ENCODE results near the gene PI4KA.
"Not testable (repeated sequence)": the region's sequence is repeated elsewhere in the genome, so short reads cannot be mapped to it uniquely, and the experiment has no call there.

Gene PI4KA

GRCh38 chr22:20858615-20859416 is at the start of gene PI4KA, which contains the start of gene SNAP29:
PI4KA (minus strand) TSS chr22:20858811; CDS start chr22:20858725, 86 bp downstream.
SNAP29 (plus strand) TSS chr22:20859007; CDS start chr22:20859111, 104 bp downstream.
- DNase-seq: peak; percentile 99

GRCh38 chr22:20906387-20906767 is 47.8 kb upstream of the PI4KA start:
- no peak for DNase-seq

GRCh38 chr22:20905415-20906386 is 47.1 kb upstream of the PI4KA start:
- DNase-seq: no peak

GRCh38 chr22:20904980-20905355 is 46.4 kb upstream of the PI4KA start:
- no peak for DNase-seq

- no peak for DNase-seq
Observed at GRCh38 chr22:20904008-20904979, 45.7 kb upstream of the PI4KA start.

- no peak for DNase-seq
Observed at GRCh38 chr22:20903093-20903492, 44.5 kb upstream of the PI4KA start.

GRCh38 chr22:20901093-20902033 is 42.8 kb upstream of the PI4KA start:
- DNase-seq: not testable (repeated sequence)

GRCh38 chr22:20899827-20900423 is 41.3 kb upstream of the PI4KA start:
- DNase-seq: no peak

- not testable (repeated sequence) for DNase-seq
Observed at GRCh38 chr22:20897737-20898136, 39.1 kb upstream of the PI4KA start.

GRCh38 chr22:20890975-20891374 is 32.4 kb upstream of the PI4KA start:
- no peak for DNase-seq

- DNase-seq: no peak
Observed at GRCh38 chr22:20889904-20890540, 31.4 kb upstream of the PI4KA start.

GRCh38 chr22:20889025-20889704 is 30.6 kb upstream of the PI4KA start:
- DNase-seq: no peak

- no peak for DNase-seq
Observed at GRCh38 chr22:20887375-20887774, 28.8 kb upstream of the PI4KA start.

GRCh38 chr22:20885557-20886323 is 27.1 kb upstream of the PI4KA start:
- DNase-seq: peak; percentile 41

GRCh38 chr22:20885017-20885556 is 26.5 kb upstream of the PI4KA start:
- DNase-seq: no peak

GRCh38 chr22:20884454-20884853 is 25.8 kb upstream of the PI4KA start:
- DNase-seq: no peak

GRCh38 chr22:20882855-20883254 is 24.2 kb upstream of the PI4KA start:
- DNase-seq: no peak

Data from activated CD4-positive, CD25-positive, alpha-beta regulatory T cell treated with anti-CD3 and anti-CD28 coated beads, Interleukin-2, amount 50 U/mL, for 72 hours (primary cell).